GM12873 (cell line): Measurements from ENCODE around the gene KLHDC2.

Experiments
- CTCF ChIP-seq: IDR thresholded peaks from 2 replicates; pipeline ENCODE4 v1.5.1; 2012; ENCODE audit warnings: low read depth, mild to moderate bottlenecking, moderate library complexity, low read length, control low read depth; ENCODE audit not compliant: insufficient read depth; ENCODE audit errors: missing control alignments

Gene KLHDC2

GRCh38 chr14:49767571-49768300, at the start of gene KLHDC2:
KLHDC2 (plus strand) TSS chr14:49768153; CDS start chr14:49768469, 316 bp downstream.
- peak; percentile 23 for TF ChIP-seq CTCF

- TF ChIP-seq CTCF: no peak
These were observed 47.2 kb upstream of the KLHDC2 start for GRCh38 chr14:49720744-49721143.

- TF ChIP-seq CTCF: no peak
These were observed 40.8 kb upstream of the KLHDC2 start for GRCh38 chr14:49727171-49727570.

- no peak for TF ChIP-seq CTCF
These were observed 35.1 kb upstream of the KLHDC2 start for GRCh38 chr14:49732896-49733295.

- TF ChIP-seq CTCF: no peak
These were observed 34.1 kb upstream of the KLHDC2 start for GRCh38 chr14:49733836-49734235.

- no peak for TF ChIP-seq CTCF
These were observed 22.8 kb upstream of the KLHDC2 start for GRCh38 chr14:49745191-49745590.

- no peak for TF ChIP-seq CTCF
These were observed 13.3 kb upstream of the KLHDC2 start for GRCh38 chr14:49754570-49755097.
